ENCODE measurements around the gene RAB33B. TPM values are rescaled to one million over a fixed set of nuclear protein-coding genes. Genes with fewer than 3 reads are reported as not detected.
"Not testable (repeated sequence)": the region's sequence is repeated elsewhere in the genome, so short reads cannot be mapped to it uniquely, and the experiment has no call there.

Gene RAB33B
- total and polyA plus RNA-seq, 9 donors: 6.8 to 15.0 (median 10.1) TPM

GRCh38 chr4:139420652-139421051, 33.3 kb upstream of the RAB33B start:
- intact Hi-C loops (cut with DNase I): no loop called here
- Histone ChIP-seq H3K9me3 (no peaks in the 10 kb centered on the region), H3K36me3 (no peaks in the 10 kb centered on the region), H3K27ac (no peak overlapping the region), H3K4me3 (no peak overlapping the region), H3K4me1 (ENCODE audit: insufficient read depth) (no peaks in the 10 kb centered on the region), H3K27me3 (no peaks in the 10 kb centered on the region)
- DNase-seq: no peak
- TF ChIP-seq CTCF (IDR thresholded peaks at IDR 0.05) (no peak), EP300 (IDR thresholded peaks at IDR 0.05) (no peak), POLR2A (IDR thresholded peaks at IDR 0.05) (no peak)
- WGBS, 3 donors: 97% methylated on average over 1 of the region's 1 CpG

DNA sequence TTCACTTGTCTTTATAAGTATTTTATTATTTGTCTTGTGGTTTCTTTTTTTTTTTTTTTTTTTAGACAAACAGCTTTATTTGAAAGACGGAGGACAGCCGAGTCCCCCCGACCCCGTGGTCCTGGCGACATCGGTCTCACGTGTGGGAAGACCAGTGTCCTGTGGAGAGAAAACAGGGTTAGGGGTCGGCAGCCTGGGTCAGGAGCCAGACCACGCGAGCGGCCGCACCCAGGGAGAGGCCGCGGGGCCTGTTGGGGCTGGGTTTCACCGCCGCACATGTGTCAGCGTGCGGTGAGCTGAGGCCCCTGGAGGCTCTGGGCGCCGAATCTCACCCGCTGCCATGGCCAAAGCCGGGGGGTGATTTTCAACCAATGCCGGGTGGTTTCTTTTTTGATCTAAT, 17.8 kb upstream of the RAB33B start:
- Histone ChIP-seq H3K4me3 (no peak overlapping the region), H3K27me3 (no peaks in the 10 kb centered on the region), H3K9me3 (no peaks in the 10 kb centered on the region), H3K36me3 (no peaks in the 10 kb centered on the region), H3K4me1 (ENCODE audit: insufficient read depth) (peaks cover 2% of the 10 kb centered on the region), H3K27ac (peak overlapping the region in 1 of 2 donors; percentile 26)
- intact Hi-C loops (cut with DNase I): no loop called here
- 58 to 72% (median 60%) methylated on average over 22 to 23 of the region's 23 CpGs for WGBS, 3 donors
- TF ChIP-seq EP300 (IDR thresholded peaks at IDR 0.05) (no peak), POLR2A (IDR thresholded peaks at IDR 0.05) (no peak), CTCF (IDR thresholded peaks at IDR 0.05) (no peak)
- DNase-seq: peak in 3 of 5 donors; percentile 29 to 37 (median 35)

- intact Hi-C loops (cut with DNase I): no loop called here
- Histone ChIP-seq H3K4me1 (ENCODE audit: insufficient read depth) (peaks cover 2% of the 10 kb centered on the region), H3K4me3 (no peak overlapping the region), H3K36me3 (no peaks in the 10 kb centered on the region), H3K27ac (no peak overlapping the region), H3K9me3 (no peaks in the 10 kb centered on the region), H3K27me3 (no peaks in the 10 kb centered on the region)
- no peak for TF ChIP-seq POLR2A (IDR thresholded peaks at IDR 0.05)
- 76 to 88% (median 80%) methylated on average over 2 of the region's 2 CpGs for WGBS, 3 donors
- DNase-seq: no peak
Observed at GRCh38 chr4:139438141-139438540, 15.8 kb upstream of the RAB33B start.

GRCh38 chr4:139441029-139441428, 12.9 kb upstream of the RAB33B start:
- intact Hi-C loops (cut with DNase I): no loop called here
- H3K9me3 ChIP-seq: no peaks in the 10 kb centered on the region
- H3K27ac ChIP-seq: no peak overlapping the region
- H3K4me1 ChIP-seq (ENCODE audit: insufficient read depth): peaks cover 1% of the 10 kb centered on the region
- H3K36me3 ChIP-seq: no peaks in the 10 kb centered on the region
- H3K4me3 ChIP-seq: no peak overlapping the region
- WGBS, 3 donors: 95 to 97% (median 95%) methylated on average over 4 of the region's 4 CpGs
- DNase-seq: no peak
- TF ChIP-seq EP300 (IDR thresholded peaks at IDR 0.05): no peak
- no peak for TF ChIP-seq POLR2A (IDR thresholded peaks at IDR 0.05)
- TF ChIP-seq CTCF (IDR thresholded peaks at IDR 0.05): no peak
- no peaks in the 10 kb centered on the region for H3K27me3 ChIP-seq

DNA sequence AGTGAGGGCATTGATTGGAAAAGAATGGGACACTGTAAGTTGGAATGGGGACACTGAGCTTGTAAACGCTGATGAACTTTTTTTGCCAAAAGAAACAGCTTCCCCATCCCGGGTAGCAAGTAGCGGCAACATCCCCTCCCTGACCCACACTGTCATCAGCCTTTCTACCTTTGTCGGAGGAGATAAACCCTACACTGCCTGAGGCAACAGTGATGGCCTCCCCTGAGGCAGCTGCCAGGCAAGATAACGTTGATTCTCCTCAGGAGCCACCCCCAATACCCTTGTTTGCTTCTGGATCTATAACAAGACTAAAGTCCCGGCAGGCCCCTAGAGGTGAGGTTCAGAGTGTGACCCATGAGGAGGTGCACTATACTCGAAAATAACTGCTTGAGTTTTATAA, 10.3 kb upstream of the RAB33B start:
- TF ChIP-seq EP300 (IDR thresholded peaks at IDR 0.05) (no peak), CTCF (IDR thresholded peaks at IDR 0.05) (no peak), POLR2A (IDR thresholded peaks at IDR 0.05) (no peak)
- intact Hi-C loops (cut with DNase I): no loop called here
- DNase-seq: no peak
- H3K27me3 ChIP-seq: no peaks in the 10 kb centered on the region
- H3K4me1 ChIP-seq (ENCODE audit: insufficient read depth): no peaks in the 10 kb centered on the region
- no peaks in the 10 kb centered on the region for H3K36me3 ChIP-seq
- 91 to 92% (median 91%) methylated on average over 7 of the region's 7 CpGs for WGBS, 3 donors
- H3K27ac ChIP-seq: no peak overlapping the region
- no peaks in the 10 kb centered on the region for H3K9me3 ChIP-seq
- no peak overlapping the region for H3K4me3 ChIP-seq

DNA sequence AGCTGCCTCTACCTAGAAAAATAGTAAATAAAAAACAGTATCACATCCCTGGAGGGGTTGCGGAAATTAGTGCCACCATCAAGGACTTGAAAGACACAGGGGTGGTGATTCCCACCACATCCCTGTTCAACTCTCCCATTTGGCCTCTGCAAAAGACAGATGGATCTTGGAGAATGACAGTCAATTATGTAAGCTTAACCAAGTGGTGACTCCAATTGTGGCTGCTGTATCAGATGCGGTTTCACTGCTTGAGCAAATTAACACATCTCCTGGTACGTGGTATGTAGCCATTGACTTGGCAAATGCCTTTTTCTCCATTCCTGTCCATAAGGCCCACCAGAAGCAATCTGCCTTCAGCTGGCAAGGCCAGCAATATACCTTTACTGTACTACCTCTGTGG, 9.0 kb upstream of the RAB33B start:
- H3K36me3 ChIP-seq; H3K27ac ChIP-seq; H3K27me3 ChIP-seq; H3K9me3 ChIP-seq; H3K4me1 ChIP-seq (ENCODE audit: insufficient read depth); intact Hi-C loops (cut with DNase I); DNase-seq; H3K4me3 ChIP-seq: not testable (repeated sequence)
- 63 to 93% (median 65%) methylated on average over 3 of the region's 3 CpGs for WGBS, 3 donors

DNA sequence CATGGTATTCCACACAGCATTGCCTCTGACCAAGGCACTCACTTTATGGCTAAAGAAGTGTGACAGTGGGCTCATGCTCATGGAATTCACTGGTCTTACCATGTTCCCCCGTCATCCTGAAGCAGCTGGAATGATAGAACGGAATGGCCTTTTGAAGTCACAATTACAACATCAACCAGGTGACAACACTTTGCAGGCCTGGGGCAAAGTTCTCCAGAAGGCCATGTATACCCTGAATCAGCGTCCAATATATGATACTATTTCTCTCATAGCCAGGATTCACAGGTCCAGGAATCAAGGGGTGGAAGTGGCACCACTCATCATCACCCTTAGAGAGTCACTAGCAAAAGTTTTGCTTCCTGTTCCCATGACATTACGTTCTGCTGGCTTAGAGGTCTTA, 6.8 kb upstream of the RAB33B start:
- intact Hi-C loops (cut with DNase I); DNase-seq: not testable (repeated sequence)

More for the DNA sequence above, 6.8 kb upstream of the RAB33B start:
- H3K27ac ChIP-seq; H3K27me3 ChIP-seq; H3K4me1 ChIP-seq (ENCODE audit: insufficient read depth); H3K36me3 ChIP-seq; H3K9me3 ChIP-seq; H3K4me3 ChIP-seq: not testable (repeated sequence)
- 90 to 96% (median 96%) methylated on average over 4 of the region's 4 CpGs for WGBS, 3 donors
